GM19397 (cell line): Measurements from ENCODE around the gene SHMT1.

Experiments used
- ATAC-seq: cut with Tn5 transposase; IDR thresholded peaks from one replicate; pipeline ENCODE4 v1.9.1; 2021; ENCODE audit warnings: mild to moderate bottlenecking, moderate library complexity; ENCODE audit not compliant: unreplicated experiment

Gene SHMT1

DNA sequence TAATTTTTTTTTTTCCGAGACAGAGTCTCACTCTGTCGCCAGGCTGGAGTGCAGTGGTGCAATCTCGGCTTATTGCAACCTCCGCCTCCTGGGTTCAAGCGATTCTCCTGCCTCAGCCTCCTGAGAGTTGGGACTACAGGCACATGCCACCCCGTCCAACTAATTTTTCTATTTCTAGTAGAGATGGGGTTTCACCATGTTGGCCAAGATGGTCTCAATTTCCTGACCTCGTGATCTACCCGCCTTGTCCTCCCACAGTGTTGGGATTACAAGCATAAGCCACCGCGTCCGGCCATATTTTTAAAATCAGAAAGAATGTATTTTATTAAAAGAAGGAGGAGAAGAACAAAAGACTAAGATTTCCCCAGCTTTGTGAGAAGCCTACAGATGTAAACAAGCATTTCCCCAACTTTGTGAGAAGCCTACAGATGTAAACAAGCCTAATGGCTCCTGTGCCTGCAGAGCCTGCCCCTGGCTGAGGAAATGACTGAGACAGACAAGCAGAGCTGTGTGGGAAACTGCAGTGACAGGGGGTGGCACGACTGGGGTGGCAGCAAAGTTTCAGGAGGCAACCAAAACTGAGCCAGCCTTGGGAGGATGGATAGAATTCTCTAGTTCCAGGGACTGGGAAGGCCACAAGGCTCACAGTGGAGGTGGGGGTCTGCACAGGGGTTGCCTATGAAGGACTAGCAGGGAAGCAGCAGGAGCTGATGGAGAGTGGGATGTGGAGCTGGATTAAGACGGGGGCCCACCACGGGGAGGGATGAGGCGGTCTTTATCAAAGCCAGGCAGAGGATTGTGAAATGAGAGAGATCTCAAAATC, 71.4 kb downstream of the SHMT1 start:
- ATAC-seq = no peak

DNA sequence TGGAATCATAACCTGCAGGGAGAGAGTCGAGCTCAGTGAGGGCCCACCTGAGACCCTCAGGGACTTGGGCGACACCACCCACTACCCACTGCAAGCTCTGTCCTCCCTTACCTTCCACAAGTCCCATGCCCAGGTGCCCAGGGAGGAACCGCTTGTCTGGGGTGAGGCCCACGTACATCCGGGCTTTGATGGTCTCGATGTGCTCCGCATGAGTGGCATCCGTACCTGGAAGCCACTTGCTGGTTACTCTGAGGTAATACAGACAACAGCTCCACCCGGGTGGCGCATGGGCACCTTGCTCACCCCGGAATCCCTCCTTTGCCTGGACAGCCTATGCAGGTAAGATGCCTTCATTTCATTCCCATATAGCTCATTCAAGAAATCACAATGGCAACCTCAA, 78.1 kb downstream of the SHMT1 start:
- ATAC-seq = no peak

DNA sequence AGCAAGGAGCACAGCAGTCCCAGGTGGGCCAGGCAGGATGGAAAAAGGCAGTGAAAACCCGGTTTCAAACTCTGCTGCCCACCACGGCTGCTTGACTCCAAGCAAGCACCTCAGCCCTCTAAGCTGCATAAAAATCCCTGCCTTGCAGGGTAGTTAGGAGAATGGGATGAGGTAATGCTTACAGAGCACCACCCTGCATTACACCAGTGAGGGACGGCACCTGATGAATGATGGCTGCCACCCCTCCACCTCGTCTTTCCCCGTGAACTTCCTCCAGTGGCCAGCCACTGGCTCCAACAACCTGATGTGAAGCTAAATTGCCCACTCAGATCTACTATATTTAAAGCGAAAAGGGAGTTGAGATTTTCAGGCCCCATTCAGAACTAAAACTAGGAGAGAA, 81.6 kb downstream of the SHMT1 start:
- no peak for ATAC-seq

- ATAC-seq = no peak
Observed at GRCh38 chr17:18280766-18281371, 82.5 kb downstream of the SHMT1 start.

DNA sequence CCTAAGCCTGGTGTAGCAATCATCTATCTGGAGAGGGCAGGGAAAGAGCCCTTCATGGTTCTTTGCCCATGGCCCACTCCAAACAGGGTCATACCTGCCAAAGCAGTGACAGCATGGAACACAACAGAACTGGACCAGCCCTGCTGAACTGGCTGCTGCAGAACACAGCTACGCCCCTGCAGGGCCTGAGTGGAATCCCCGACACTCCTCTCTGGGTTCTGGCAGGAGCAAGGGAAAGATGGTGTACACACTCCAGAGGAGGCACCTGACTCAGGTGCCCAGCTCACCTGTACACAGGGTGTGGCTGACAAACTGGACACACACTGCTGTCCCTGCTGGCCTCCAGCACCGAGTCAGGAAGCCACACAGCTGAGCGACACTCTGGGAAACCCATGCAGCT, 83.1 kb downstream of the SHMT1 start:
- no peak for ATAC-seq

- ATAC-seq = no peak
Observed at GRCh38 chr17:18278867-18279266, 84.5 kb downstream of the SHMT1 start.
